SH-SY5Y (cell line): ENCODE data around the gene UBAC2.

Experiments used
- GATA2 ChIP-seq: IDR thresholded peaks from 2 replicates; pipeline ENCODE4 v1.6.1; 2011; ENCODE audit warnings: mild to moderate bottlenecking, low read depth, low read length
- GATA3 ChIP-seq: IDR thresholded peaks from 2 replicates; pipeline ENCODE4 v1.6.1; 2011; ENCODE audit warnings: low read depth, mild to moderate bottlenecking, low read length, moderate library complexity

DNA sequence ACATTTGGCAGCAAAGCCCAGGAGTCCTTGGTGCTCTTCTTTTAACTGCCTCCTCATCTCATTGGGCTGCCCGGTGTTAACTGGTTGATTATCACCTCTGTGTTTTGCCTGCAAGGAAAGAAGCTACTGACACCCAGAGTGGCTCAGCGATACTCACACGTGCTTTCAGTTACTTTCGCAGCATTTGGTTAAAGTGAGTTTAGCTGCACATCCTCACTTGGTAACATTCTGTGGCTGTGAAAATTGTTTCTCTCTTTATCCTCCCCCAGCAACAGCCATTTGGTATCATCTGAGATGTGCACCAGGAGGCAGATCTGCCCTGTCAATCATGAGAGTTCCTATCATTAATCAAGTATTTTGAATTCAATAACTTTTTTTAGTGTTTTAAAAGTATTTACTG lies 151.1 kb downstream of the UBAC2 start:
- TF ChIP-seq GATA3 (no peak), GATA2 (no peak)
